Measurements from ENCODE around the gene ERAS.
A peak's percentile ranks its signal among the peaks of the same experiment; 100 is the strongest.

ERAS gene

DNA sequence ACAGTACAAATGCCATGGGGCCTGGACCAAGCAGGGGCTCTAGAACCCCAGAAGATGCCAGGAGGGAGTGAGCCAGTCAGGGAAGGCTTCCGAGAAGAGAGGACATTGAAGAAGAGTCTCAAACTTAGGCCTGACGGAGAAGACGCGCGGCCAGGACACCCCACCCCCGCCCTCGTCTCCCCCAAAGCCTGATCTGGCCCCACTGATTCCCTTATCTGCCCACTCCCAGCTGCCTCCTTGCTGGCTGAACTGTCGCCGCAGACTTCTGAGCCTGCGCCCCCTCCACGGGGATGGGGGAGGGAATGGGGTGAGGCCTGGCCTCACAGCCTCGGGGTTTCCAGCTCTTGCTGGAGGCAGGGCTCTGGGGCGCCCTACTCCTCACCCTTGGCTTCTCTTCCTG lies 43.5 kb upstream of the ERAS start:
- H3K4me3 ChIP-seq (ENCODE audit: low read depth, low read length): no peak overlapping the region
- TF ChIP-seq POLR2A (IDR thresholded peaks at IDR 0.05; ENCODE audit: extremely low read depth, insufficient read length) (no peak), MYC (IDR thresholded peaks at IDR 0.05; ENCODE audit: low read depth, low read length) (no peak)
- TF ChIP-seq, protein P1, sequence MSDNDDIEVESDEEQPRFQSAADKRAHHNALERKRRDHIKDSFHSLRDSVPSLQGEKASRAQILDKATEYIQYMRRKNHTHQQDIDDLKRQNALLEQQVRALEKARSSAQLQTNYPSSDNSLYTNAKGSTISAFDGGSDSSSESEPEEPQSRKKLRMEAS (IDR thresholded peaks at IDR 0.05; ENCODE audit: low read depth, low read length): no peak
- TF ChIP-seq, protein P2, sequence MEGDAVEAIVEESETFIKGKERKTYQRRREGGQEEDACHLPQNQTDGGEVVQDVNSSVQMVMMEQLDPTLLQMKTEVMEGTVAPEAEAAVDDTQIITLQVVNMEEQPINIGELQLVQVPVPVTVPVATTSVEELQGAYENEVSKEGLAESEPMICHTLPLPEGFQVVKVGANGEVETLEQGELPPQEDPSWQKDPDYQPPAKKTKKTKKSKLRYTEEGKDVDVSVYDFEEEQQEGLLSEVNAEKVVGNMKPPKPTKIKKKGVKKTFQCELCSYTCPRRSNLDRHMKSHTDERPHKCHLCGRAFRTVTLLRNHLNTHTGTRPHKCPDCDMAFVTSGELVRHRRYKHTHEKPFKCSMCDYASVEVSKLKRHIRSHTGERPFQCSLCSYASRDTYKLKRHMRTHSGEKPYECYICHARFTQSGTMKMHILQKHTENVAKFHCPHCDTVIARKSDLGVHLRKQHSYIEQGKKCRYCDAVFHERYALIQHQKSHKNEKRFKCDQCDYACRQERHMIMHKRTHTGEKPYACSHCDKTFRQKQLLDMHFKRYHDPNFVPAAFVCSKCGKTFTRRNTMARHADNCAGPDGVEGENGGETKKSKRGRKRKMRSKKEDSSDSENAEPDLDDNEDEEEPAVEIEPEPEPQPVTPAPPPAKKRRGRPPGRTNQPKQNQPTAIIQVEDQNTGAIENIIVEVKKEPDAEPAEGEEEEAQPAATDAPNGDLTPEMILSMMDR (IDR thresholded peaks at IDR 0.05; ENCODE audit: low read depth, low read length): no peak
- no peak for DNase-seq (ENCODE audit: low read depth)

DNA sequence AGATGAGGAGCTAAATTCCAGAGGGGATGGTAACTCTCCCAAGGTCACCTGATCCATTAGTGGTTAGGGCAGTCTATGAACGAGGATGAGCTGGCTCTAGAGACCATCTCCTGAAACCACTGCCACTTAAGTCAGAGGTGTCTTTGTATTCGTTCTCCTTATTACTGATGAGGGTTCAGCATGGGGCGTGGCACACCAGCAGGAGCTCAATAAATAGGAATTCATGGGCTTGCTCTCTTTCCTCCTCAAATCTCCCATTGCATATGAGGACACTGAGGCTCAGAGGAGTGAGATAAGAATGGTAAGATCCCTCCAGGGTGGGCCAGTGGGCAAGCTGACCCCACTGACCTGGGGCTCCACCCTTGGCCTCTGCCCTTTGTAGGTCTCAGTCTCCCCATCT lies 41.6 kb upstream of the ERAS start:
- TF ChIP-seq POLR2A (IDR thresholded peaks at IDR 0.05; ENCODE audit: extremely low read depth, insufficient read length): no peak
- TF ChIP-seq, protein P2 (IDR thresholded peaks at IDR 0.05; ENCODE audit: low read depth, low read length): no peak
- no peak for TF ChIP-seq MYC (IDR thresholded peaks at IDR 0.05; ENCODE audit: low read depth, low read length)
- TF ChIP-seq, protein P1 (IDR thresholded peaks at IDR 0.05; ENCODE audit: low read depth, low read length): no peak
- no peak for DNase-seq (ENCODE audit: low read depth)
- no peak overlapping the region for H3K4me3 ChIP-seq (ENCODE audit: low read depth, low read length)

DNA sequence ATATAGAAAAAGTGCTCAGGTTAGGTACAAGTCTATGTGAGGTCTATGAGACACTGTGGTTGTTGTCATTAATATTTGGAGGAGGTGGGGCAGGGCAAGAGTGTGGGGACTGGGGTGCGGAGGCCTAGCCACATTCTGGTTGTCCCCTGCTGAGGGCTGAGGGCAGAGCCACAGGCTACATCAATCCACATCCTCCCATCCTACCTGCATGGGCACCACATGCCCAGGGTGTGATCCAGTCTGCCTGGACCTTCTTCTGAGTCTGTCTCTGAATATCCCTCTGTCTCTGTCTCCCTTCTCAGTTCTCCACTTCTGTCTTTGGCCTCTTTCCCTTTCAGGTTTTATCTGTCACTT lies 41.1 kb upstream of the ERAS start:
- DNase-seq (ENCODE audit: low read depth): no peak
- TF ChIP-seq POLR2A (IDR thresholded peaks at IDR 0.05; ENCODE audit: extremely low read depth, insufficient read length): no peak
- TF ChIP-seq, protein P1 (IDR thresholded peaks at IDR 0.05; ENCODE audit: low read depth, low read length): no peak
- TF ChIP-seq, protein P2 (IDR thresholded peaks at IDR 0.05; ENCODE audit: low read depth, low read length): no peak
- TF ChIP-seq MYC (IDR thresholded peaks at IDR 0.05; ENCODE audit: low read depth, low read length): no peak
- H3K4me3 ChIP-seq (ENCODE audit: low read depth, low read length): no peak overlapping the region

DNA sequence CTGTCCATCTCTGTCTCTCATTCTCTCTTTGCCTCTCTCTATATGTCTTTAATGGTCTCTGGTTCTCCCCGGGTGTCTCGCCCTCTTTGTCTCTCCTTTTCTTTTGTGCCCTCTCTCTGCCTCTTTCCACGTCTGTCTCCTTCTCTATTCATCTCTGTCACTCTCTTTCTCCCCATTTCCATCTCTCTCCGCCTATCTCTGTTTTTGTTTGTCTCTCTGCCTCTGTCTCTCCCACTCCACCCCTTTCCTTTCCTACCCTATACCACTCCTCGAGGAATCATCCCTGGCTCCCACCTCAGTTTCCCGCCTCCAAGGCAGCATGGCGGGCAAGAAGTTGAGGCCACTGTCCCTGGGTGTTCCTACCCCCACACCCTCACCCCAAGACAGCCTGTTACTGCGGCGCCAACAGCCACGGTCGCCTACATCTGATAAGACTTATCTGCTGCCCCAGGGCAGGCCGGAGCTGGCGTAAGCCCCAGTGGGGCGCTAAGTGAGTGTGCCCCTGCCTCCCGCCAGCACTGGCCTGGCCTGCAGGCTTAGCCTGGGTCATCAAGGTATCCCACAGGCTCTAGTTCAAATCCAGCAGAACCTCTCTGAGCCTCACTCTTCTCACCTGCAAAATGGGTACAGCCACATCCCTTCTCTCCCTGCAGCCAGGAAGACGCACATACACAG lies 40.6 kb upstream of the ERAS start:
- TF ChIP-seq MYC (IDR thresholded peaks at IDR 0.05; ENCODE audit: low read depth, low read length): no peak
- TF ChIP-seq, protein P2 (IDR thresholded peaks at IDR 0.05; ENCODE audit: low read depth, low read length): no peak
- TF ChIP-seq, protein P1 (IDR thresholded peaks at IDR 0.05; ENCODE audit: low read depth, low read length): no peak
- no peak overlapping the region for H3K4me3 ChIP-seq (ENCODE audit: low read depth, low read length)
- DNase-seq (ENCODE audit: low read depth): no peak

DNA sequence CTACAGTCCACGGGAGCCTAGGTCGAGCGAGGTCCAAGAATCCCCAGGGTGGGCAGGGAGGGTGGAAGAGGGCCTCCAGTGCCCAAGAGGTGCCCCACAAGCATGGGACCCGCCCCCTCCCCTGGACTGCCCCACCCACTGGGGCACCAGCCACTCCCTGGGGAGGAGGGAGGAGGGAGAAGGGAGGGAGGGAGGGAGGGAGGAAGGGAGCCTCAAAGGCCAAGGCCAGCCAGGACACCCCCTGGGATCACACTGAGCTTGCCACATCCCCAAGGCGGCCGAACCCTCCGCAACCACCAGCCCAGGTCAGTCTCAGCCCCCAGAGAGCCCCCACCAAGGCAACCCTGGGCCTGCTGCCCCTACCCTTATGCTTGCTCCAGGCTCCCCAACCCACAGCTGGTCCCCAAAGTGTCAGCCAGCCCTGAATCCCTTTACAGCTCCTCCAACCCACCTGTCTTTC lies 39.9 kb upstream of the ERAS start, which contains the start of gene GATA1:
Gene GATA1 (plus strand): TSS at position 250 of the 460 bp plus-strand sequence. CDS start 4,520 bp downstream, outside the sequence.
- DNase-seq (ENCODE audit: low read depth): peak; percentile 35
- TF ChIP-seq, protein P1 (IDR thresholded peaks at IDR 0.05; ENCODE audit: low read depth, low read length): no peak
- TF ChIP-seq POLR2A (IDR thresholded peaks at IDR 0.05; ENCODE audit: extremely low read depth, insufficient read length): no peak
- TF ChIP-seq, protein P2 (IDR thresholded peaks at IDR 0.05; ENCODE audit: low read depth, low read length): no peak
- no peak for TF ChIP-seq MYC (IDR thresholded peaks at IDR 0.05; ENCODE audit: low read depth, low read length)
- no peak within 1 kb of the TSS for H3K4me3 ChIP-seq (ENCODE audit: low read depth, low read length)
